C4-2B (cell line): ENCODE measurements around the gene UNC80.

Experiments
- ZFX ChIP-seq: fragments of 450-650 bp; IDR thresholded peaks from 2 replicates; pipeline ENCODE4 v1.6.1; 2017
- TF ChIP-seq, protein P1 (sequence below): fragments of 450-650 bp; conservative IDR thresholded peaks from 2 replicates; pipeline ENCODE4 v1.5.1; 2017; ENCODE audit warnings: mild to moderate bottlenecking

DNA sequence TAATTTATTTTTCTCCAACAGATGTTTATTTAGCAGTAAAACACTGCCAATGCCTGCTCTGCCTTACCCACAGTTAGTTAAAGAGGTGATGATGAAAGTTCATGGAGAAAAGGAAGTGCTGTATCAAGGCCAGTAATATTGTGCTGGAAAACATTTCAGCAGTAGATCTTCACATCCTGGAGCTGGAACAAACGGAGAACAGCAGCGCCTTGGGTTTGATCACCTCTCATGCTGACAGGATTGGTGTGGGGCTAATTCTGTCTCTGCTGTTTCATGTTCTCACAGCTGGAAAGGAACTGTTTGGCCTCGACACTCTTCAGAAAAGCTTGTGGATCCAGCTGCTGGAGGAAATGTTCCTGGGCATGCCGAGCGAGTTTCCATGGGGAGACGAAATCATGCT is 169.3 kb downstream of the UNC80 start:
- TF ChIP-seq, protein P1, sequence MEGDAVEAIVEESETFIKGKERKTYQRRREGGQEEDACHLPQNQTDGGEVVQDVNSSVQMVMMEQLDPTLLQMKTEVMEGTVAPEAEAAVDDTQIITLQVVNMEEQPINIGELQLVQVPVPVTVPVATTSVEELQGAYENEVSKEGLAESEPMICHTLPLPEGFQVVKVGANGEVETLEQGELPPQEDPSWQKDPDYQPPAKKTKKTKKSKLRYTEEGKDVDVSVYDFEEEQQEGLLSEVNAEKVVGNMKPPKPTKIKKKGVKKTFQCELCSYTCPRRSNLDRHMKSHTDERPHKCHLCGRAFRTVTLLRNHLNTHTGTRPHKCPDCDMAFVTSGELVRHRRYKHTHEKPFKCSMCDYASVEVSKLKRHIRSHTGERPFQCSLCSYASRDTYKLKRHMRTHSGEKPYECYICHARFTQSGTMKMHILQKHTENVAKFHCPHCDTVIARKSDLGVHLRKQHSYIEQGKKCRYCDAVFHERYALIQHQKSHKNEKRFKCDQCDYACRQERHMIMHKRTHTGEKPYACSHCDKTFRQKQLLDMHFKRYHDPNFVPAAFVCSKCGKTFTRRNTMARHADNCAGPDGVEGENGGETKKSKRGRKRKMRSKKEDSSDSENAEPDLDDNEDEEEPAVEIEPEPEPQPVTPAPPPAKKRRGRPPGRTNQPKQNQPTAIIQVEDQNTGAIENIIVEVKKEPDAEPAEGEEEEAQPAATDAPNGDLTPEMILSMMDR, result no peak
- no peak for TF ChIP-seq ZFX
